HEK293T (cell line): ENCODE data around the gene GYPC.
"Not testable (repeated sequence)": the region's sequence is repeated elsewhere in the genome, so short reads cannot be mapped to it uniquely, and the experiment has no call there.

Experiments used
- ARNT ChIP-seq: fragments of 450-650 bp; IDR thresholded peaks from 2 replicates; pipeline ENCODE4 v1.6.1; 2017; ENCODE audit warnings: mild to moderate bottlenecking
- BHLHE40 ChIP-seq: fragments of 450-650 bp; IDR thresholded peaks from 2 replicates; pipeline ENCODE4 v1.6.1; 2016; ENCODE audit warnings: mild to moderate bottlenecking, moderate library complexity, borderline replicate concordance
- CTBP1 ChIP-seq: fragments of 450-650 bp; IDR thresholded peaks from 2 replicates; pipeline ENCODE4 v1.6.1; 2016; ENCODE audit warnings: borderline replicate concordance
- ELF4 ChIP-seq: fragments of 450-650 bp; IDR thresholded peaks from 2 replicates; pipeline ENCODE4 v1.6.1; 2017; ENCODE audit warnings: antibody characterized with exemption
- FOXA1 ChIP-seq: fragments of 450-650 bp; IDR thresholded peaks from 2 replicates; pipeline ENCODE4 v1.6.1; 2016; ENCODE audit warnings: mild to moderate bottlenecking
- FOXK2 ChIP-seq: fragments of 450-650 bp; IDR thresholded peaks from 2 replicates; pipeline ENCODE4 v1.6.1; 2016; ENCODE audit warnings: mild to moderate bottlenecking
- FOXM1 ChIP-seq: fragments of 450-650 bp; IDR thresholded peaks from 2 replicates; pipeline ENCODE4 v1.6.1; 2017; ENCODE audit warnings: mild to moderate bottlenecking, borderline replicate concordance
- HDGF ChIP-seq: fragments of 450-650 bp; IDR thresholded peaks from 2 replicates; pipeline ENCODE4 v1.6.1; 2017; ENCODE audit warnings: antibody characterized with exemption, borderline replicate concordance
- PKNOX1 ChIP-seq: fragments of 450-650 bp; IDR thresholded peaks from 2 replicates; pipeline ENCODE4 v1.6.1; 2016
- SUZ12 ChIP-seq: fragments of 450-650 bp; IDR thresholded peaks from 2 replicates; pipeline ENCODE4 v1.6.1; 2016; ENCODE audit warnings: mild to moderate bottlenecking
- TARDBP ChIP-seq: fragments of 450-650 bp; IDR thresholded peaks from 2 replicates; pipeline ENCODE4 v1.6.1; 2016

DNA sequence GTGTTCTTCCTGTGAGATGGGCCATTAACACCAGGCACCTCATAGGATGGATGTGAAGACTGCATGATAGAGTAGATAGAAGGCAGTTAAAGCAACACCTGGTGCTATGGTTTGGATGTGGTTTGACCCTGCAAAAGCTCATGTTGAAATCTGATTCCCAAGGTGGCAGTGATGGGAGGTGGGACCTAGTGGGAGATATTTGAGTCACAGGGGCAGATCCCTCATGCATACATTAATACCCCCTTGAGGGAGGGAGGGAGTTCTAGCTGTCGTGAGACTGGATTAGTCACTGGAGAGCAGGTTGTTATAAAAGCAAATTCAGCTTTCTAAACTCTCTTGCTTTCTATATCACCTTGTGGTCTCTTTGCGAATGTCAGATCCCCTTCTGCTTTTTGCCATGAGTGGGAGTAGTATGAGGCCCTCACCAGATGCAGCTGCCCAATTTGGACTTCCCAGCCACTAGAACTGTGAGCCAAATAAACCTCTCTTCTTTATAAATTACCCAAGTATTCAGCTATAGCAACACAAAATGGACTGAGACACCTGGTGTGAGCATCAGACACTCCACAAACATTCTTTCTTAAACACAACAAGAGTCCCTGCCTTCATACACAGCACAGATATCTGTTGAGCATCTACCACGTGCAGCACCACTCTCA lies 37.1 kb downstream of the GYPC start:
- TF ChIP-seq ARNT, FOXK2, ELF4, BHLHE40, FOXM1, HDGF, PKNOX1, CTBP1, TARDBP, FOXA1, SUZ12: not testable (repeated sequence)
